Activated T-helper 17 cell treated with anti-CD3 and anti-CD28 coated beads, Interleukin-2, amount 50 U/mL, for 72 hours (primary cell): ENCODE data around the gene AVEN. TPM values are rescaled to one million over a fixed set of nuclear protein-coding genes. Genes with fewer than 3 reads are reported as not detected.

Source experiments
- ATAC-seq: fragments of 150-1000 bp; cut with Tn5 transposase; replicated peaks from 2 replicates; pipeline ENCODE4 v1.10.0; 2021; ENCODE audit warnings: mild to moderate bottlenecking, moderate library complexity
- H3K27ac Mint-ChIP-seq: one replicate; pipeline ENCODE4 v1.8.0; 2022; ENCODE audit warnings: mixed read lengths
- H3K27me3 Mint-ChIP-seq: one replicate; pipeline ENCODE4 v1.8.0; 2022; ENCODE audit warnings: mixed read lengths
- H3K36me3 Mint-ChIP-seq: one replicate; pipeline ENCODE4 v1.8.0; 2022; ENCODE audit warnings: low read depth, mild to moderate bottlenecking, mixed read lengths
- H3K4me1 Mint-ChIP-seq: one replicate; pipeline ENCODE4 v1.8.0; 2022; ENCODE audit warnings: mixed read lengths
- H3K4me3 Mint-ChIP-seq: one replicate; pipeline ENCODE4 v1.8.0; 2022; ENCODE audit warnings: mild to moderate bottlenecking, mixed read lengths
- H3K9me3 Mint-ChIP-seq: one replicate; pipeline ENCODE4 v1.8.0; 2022; ENCODE audit warnings: mixed read lengths
- total RNA-seq, 2 donors: library from RNA; stranded (reverse); gene quantifications; one replicate each; pipeline ENCODE4 v1.2.3, GENCODE V29; 2022

The AVEN gene
- total RNA-seq, 2 donors from 2014 or later = 10.7 to 17.5 TPM

- H3K36me3 Mint-ChIP-seq = no peaks in the 10 kb centered on the region
- no peak for ATAC-seq
- H3K4me1 Mint-ChIP-seq = no peaks in the 10 kb centered on the region
- H3K27ac Mint-ChIP-seq = no peak overlapping the region
- H3K27me3 Mint-ChIP-seq = peaks cover 3% of the 10 kb centered on the region
- no peak overlapping the region for H3K4me3 Mint-ChIP-seq
- peaks cover 2% of the 10 kb centered on the region for H3K9me3 Mint-ChIP-seq
Measured at GRCh38 chr15:33851079-33851478, 187.9 kb downstream of the AVEN start.

- Mint-ChIP-seq H3K4me3 (no peak overlapping the region), H3K27me3 (peaks cover 7% of the 10 kb centered on the region), H3K36me3 (no peaks in the 10 kb centered on the region), H3K4me1 (no peaks in the 10 kb centered on the region), H3K27ac (no peak overlapping the region), H3K9me3 (peaks cover 3% of the 10 kb centered on the region)
- ATAC-seq = no peak
Measured at GRCh38 chr15:33848011-33848410, 191.0 kb downstream of the AVEN start.

GRCh38 chr15:33846862-33847261 is 192.1 kb downstream of the AVEN start:
- H3K27me3 Mint-ChIP-seq = peaks cover 10% of the 10 kb centered on the region
- no peak for ATAC-seq
- H3K27ac Mint-ChIP-seq = no peak overlapping the region
- no peak overlapping the region for H3K4me3 Mint-ChIP-seq
- H3K9me3 Mint-ChIP-seq = peaks cover 3% of the 10 kb centered on the region
- no peaks in the 10 kb centered on the region for H3K36me3 Mint-ChIP-seq
- H3K4me1 Mint-ChIP-seq = no peaks in the 10 kb centered on the region

- H3K4me3 Mint-ChIP-seq = no peak overlapping the region
- H3K27ac Mint-ChIP-seq = no peak overlapping the region
- no peaks in the 10 kb centered on the region for H3K36me3 Mint-ChIP-seq
- H3K9me3 Mint-ChIP-seq = peaks cover 3% of the 10 kb centered on the region
- no peak for ATAC-seq
- peaks cover 10% of the 10 kb centered on the region for H3K27me3 Mint-ChIP-seq
- no peaks in the 10 kb centered on the region for H3K4me1 Mint-ChIP-seq
Measured at GRCh38 chr15:33846142-33846541, 192.9 kb downstream of the AVEN start.

GRCh38 chr15:33844597-33844996 is 194.4 kb downstream of the AVEN start:
- H3K27me3 Mint-ChIP-seq = peaks cover 10% of the 10 kb centered on the region
- no peak for ATAC-seq

GRCh38 chr15:33844186-33844585 is 194.8 kb downstream of the AVEN start:
- Mint-ChIP-seq H3K4me1 (no peaks in the 10 kb centered on the region), H3K36me3 (no peaks in the 10 kb centered on the region), H3K27ac (no peak overlapping the region), H3K27me3 (peaks cover 10% of the 10 kb centered on the region), H3K4me3 (no peak overlapping the region), H3K9me3 (peaks cover 3% of the 10 kb centered on the region)
- no peak for ATAC-seq

More at GRCh38 chr15:33844597-33844996, 194.4 kb downstream of the AVEN start:
- Mint-ChIP-seq H3K27ac (no peak overlapping the region), H3K4me1 (no peaks in the 10 kb centered on the region), H3K4me3 (no peak overlapping the region), H3K36me3 (no peaks in the 10 kb centered on the region), H3K9me3 (peaks cover 3% of the 10 kb centered on the region)

- ATAC-seq = no peak
- H3K36me3 Mint-ChIP-seq = no peaks in the 10 kb centered on the region
- H3K4me3 Mint-ChIP-seq = no peak overlapping the region
- no peaks in the 10 kb centered on the region for H3K4me1 Mint-ChIP-seq
- H3K9me3 Mint-ChIP-seq = peaks cover 4% of the 10 kb centered on the region
- peaks cover 7% of the 10 kb centered on the region for H3K27me3 Mint-ChIP-seq
- no peak overlapping the region for H3K27ac Mint-ChIP-seq
Measured at GRCh38 chr15:33840615-33841014, 198.4 kb downstream of the AVEN start.

- no peak for ATAC-seq
- H3K4me3 Mint-ChIP-seq = no peak overlapping the region
Measured at GRCh38 chr15:33839540-33839939, 199.5 kb downstream of the AVEN start.

GRCh38 chr15:33837294-33837693 is 201.7 kb downstream of the AVEN start:
- no peaks in the 10 kb centered on the region for H3K36me3 Mint-ChIP-seq
- ATAC-seq = no peak
- H3K27ac Mint-ChIP-seq = no peak overlapping the region
- no peaks in the 10 kb centered on the region for H3K4me1 Mint-ChIP-seq
- H3K9me3 Mint-ChIP-seq = peaks cover 4% of the 10 kb centered on the region
- no peak overlapping the region for H3K4me3 Mint-ChIP-seq
- H3K27me3 Mint-ChIP-seq = peaks cover 2% of the 10 kb centered on the region

More at GRCh38 chr15:33839540-33839939, 199.5 kb downstream of the AVEN start:
- Mint-ChIP-seq H3K9me3 (peaks cover 4% of the 10 kb centered on the region), H3K27me3 (peaks cover 4% of the 10 kb centered on the region), H3K36me3 (no peaks in the 10 kb centered on the region), H3K27ac (no peak overlapping the region), H3K4me1 (no peaks in the 10 kb centered on the region)

GRCh38 chr15:33834892-33835743 is 203.9 kb downstream of the AVEN start:
- no peak overlapping the region for H3K27ac Mint-ChIP-seq
- H3K4me1 Mint-ChIP-seq = no peaks in the 10 kb centered on the region
- peaks cover 7% of the 10 kb centered on the region for H3K27me3 Mint-ChIP-seq
- peaks cover 4% of the 10 kb centered on the region for H3K9me3 Mint-ChIP-seq
- no peaks in the 10 kb centered on the region for H3K36me3 Mint-ChIP-seq
- ATAC-seq = no peak
- H3K4me3 Mint-ChIP-seq = no peak overlapping the region

GRCh38 chr15:33831646-33832045 is 207.4 kb downstream of the AVEN start:
- peaks cover 12% of the 10 kb centered on the region for H3K27me3 Mint-ChIP-seq
- ATAC-seq = no peak
- no peaks in the 10 kb centered on the region for H3K4me1 Mint-ChIP-seq
- H3K4me3 Mint-ChIP-seq = no peak overlapping the region
- no peaks in the 10 kb centered on the region for H3K36me3 Mint-ChIP-seq
- H3K9me3 Mint-ChIP-seq = no peaks in the 10 kb centered on the region
- H3K27ac Mint-ChIP-seq = no peak overlapping the region

- H3K36me3 Mint-ChIP-seq = no peaks in the 10 kb centered on the region
- no peak overlapping the region for H3K4me3 Mint-ChIP-seq
- no peak for ATAC-seq
- no peaks in the 10 kb centered on the region for H3K4me1 Mint-ChIP-seq
- peaks cover 18% of the 10 kb centered on the region for H3K27me3 Mint-ChIP-seq
- H3K9me3 Mint-ChIP-seq = no peaks in the 10 kb centered on the region
- H3K27ac Mint-ChIP-seq = no peak overlapping the region
Measured at GRCh38 chr15:33830351-33830750, 208.7 kb downstream of the AVEN start.

- Mint-ChIP-seq H3K27me3 (peaks cover 16% of the 10 kb centered on the region), H3K27ac (no peak overlapping the region), H3K4me3 (no peak overlapping the region), H3K9me3 (no peaks in the 10 kb centered on the region), H3K36me3 (no peaks in the 10 kb centered on the region), H3K4me1 (no peaks in the 10 kb centered on the region)
- ATAC-seq = no peak
Measured at GRCh38 chr15:33826201-33826600, 212.8 kb downstream of the AVEN start.

- ATAC-seq = no peak
- Mint-ChIP-seq H3K27me3 (peaks cover 16% of the 10 kb centered on the region), H3K4me1 (no peaks in the 10 kb centered on the region), H3K9me3 (no peaks in the 10 kb centered on the region), H3K4me3 (no peak overlapping the region), H3K36me3 (no peaks in the 10 kb centered on the region), H3K27ac (no peak overlapping the region)
Measured at GRCh38 chr15:33825453-33825852, 213.6 kb downstream of the AVEN start.

- Mint-ChIP-seq H3K9me3 (no peaks in the 10 kb centered on the region), H3K27me3 (peaks cover 16% of the 10 kb centered on the region), H3K4me1 (no peaks in the 10 kb centered on the region), H3K36me3 (no peaks in the 10 kb centered on the region), H3K4me3 (no peak overlapping the region), H3K27ac (no peak overlapping the region)
- no peak for ATAC-seq
Measured at GRCh38 chr15:33823119-33823518, 215.9 kb downstream of the AVEN start.
